ENCODE data around the gene CELF1. TPM values are rescaled to one million over a fixed set of nuclear protein-coding genes. Genes with fewer than 3 reads are reported as not detected.
"Not testable (repeated sequence)": the region's sequence is repeated elsewhere in the genome, so short reads cannot be mapped to it uniquely, and the experiment has no call there.

CELF1 gene
- total RNA-seq, 2 experiments from 2014 or later = 155 to 157 TPM

DNA sequence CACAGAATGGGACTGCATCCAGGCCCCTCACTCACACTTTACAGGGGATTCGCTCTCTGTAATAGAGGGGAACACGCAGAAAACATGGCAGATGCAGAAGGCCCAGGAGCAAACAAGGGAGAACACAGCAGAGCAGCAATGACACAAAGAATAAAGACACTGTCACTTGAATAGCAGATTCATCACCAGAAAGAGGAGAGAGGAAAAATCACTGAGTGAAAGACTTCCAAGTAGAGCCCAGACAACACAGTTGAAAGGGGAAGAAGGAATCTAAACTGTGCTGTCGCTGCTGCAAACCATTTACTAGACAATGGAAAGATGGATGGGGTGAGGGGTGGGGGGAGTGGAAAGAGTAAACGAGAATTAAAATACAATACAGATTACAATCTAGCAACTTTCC lies 75.2 kb downstream of the CELF1 start:
- Mint-ChIP-seq H3K9me3 (no peaks in the 10 kb centered on the region), H3K27ac (peak overlapping the region; percentile 14), H3K36me3 (peaks cover 20% of the 10 kb centered on the region), H3K4me1 (no peaks in the 10 kb centered on the region), H3K4me3 (no peak overlapping the region), H3K27me3 (no peaks in the 10 kb centered on the region)
- DNase-seq = no peak

DNA sequence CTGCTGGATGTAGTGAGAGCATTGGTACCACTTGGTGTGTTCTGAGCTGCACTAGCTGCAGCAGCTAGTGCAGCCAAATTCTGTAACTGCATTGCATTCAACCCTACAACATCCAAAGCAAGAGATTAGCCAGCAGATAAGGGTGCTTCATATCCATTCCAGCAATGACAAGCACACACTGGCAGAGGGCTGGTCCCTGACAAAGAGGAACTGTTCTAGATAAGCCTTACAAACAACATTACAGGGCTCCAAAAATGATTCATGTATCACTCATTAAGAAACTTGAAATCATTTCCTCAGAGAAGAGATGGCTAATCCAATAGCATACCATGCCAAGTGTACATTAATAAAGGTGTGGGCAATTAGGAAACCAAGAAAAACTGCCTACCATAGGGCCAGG lies 75.6 kb downstream of the CELF1 start:
- Mint-ChIP-seq H3K9me3 (no peaks in the 10 kb centered on the region), H3K27ac (no peak overlapping the region), H3K27me3 (no peaks in the 10 kb centered on the region), H3K4me3 (no peak overlapping the region), H3K36me3 (peaks cover 20% of the 10 kb centered on the region), H3K4me1 (no peaks in the 10 kb centered on the region)
- no peak for DNase-seq

DNA sequence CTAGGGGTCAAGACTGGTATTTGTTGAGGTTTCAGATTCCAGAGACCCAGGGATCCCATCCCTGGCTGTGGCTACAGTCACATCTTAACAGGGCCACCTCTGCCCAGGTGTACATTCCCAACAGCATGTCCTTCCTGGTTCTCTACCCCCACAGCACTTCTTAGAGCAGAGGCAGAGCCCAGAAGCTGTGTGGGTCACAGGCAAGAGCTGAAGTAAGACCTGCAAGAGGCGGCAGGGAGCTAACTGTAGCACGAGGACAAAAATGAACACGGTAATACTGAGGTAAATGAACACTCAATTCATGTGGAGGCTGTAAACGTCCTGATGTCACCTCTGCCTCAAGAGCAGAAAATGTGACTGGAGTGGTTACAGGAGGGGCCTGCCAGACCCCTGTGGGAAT lies 82.3 kb downstream of the CELF1 start:
- H3K4me1 Mint-ChIP-seq = peaks cover 10% of the 10 kb centered on the region
- no peaks in the 10 kb centered on the region for H3K27me3 Mint-ChIP-seq
- DNase-seq = no peak
- peaks cover 22% of the 10 kb centered on the region for H3K36me3 Mint-ChIP-seq
- H3K4me3 Mint-ChIP-seq = no peak overlapping the region
- no peak overlapping the region for H3K27ac Mint-ChIP-seq
- no peaks in the 10 kb centered on the region for H3K9me3 Mint-ChIP-seq

DNA sequence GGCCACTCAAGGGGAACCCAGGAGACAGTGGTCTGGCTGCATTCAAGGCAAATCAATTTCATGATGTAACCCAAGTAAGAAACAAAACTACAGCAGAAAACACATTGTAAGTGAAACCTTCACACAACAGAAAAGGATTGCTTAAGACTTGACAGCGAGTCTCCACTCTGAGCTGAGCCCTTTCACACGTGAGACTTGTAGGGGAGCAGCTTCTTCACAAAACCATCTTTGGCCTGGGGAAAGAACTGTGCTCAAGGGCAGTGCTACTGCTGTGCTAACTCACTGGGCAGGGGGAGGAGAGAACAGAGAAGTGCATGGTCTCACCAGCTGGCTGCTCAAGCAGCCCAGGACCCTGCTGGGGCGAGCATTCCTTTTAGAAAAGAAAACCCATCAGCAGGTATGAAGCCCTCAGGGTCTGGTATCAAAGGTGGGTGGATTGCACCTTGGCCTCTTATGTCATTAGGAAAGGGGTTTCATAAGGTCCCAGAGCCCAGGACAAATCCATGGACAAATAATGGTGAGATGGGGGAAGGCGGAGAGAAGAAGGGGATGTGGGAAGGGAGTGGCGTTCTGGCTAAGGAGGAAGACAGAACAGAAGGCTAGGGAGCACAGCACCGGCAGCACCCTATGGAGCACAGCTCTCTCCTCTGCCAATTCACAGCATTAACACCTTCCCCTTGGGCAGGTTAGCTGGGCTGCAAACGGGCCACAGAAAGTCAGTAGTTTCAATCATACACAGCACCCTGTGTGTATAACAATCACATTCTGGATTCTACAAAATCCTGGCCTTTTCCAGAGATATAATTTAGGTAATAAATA lies 83.4 kb downstream of the CELF1 start:
- peaks cover 10% of the 10 kb centered on the region for H3K4me1 Mint-ChIP-seq
- no peaks in the 10 kb centered on the region for H3K9me3 Mint-ChIP-seq
- peaks cover 21% of the 10 kb centered on the region for H3K36me3 Mint-ChIP-seq
- H3K4me3 Mint-ChIP-seq = no peak overlapping the region
- DNase-seq = no peak
- H3K27me3 Mint-ChIP-seq = no peaks in the 10 kb centered on the region
- peak overlapping the region; percentile 54 for H3K27ac Mint-ChIP-seq

DNA sequence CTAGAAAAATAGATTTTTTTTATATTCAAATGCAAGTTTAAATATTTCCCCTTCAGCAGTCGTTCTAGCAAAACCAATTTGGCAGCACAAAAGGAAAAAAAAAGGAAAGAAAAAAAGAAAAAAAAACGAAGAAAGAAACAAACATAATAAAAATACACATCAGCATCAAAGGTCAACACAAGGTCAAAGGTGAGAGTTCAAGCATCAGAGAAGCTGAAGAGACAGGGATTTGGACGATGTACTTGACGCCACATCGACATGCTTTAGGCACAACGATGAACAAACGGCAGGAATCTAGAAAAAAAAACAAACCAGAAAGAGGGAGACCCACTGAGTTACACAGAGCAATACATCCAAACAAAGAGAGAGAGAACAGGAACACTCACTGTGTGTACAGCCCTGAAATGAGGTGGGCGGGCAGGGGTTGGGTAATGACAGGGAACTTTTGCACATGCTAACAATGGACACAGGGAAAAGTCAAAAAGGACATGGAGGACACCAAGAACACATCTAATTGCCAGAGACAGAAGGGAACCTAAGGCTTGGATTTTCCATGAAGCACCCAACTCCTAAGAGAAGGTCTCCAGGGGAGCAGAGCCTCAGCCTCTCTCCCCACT lies 84.2 kb downstream of the CELF1 start:
- peaks cover 10% of the 10 kb centered on the region for H3K4me1 Mint-ChIP-seq
- peaks cover 18% of the 10 kb centered on the region for H3K36me3 Mint-ChIP-seq
- no peak overlapping the region for H3K4me3 Mint-ChIP-seq
- no peaks in the 10 kb centered on the region for H3K9me3 Mint-ChIP-seq
- no peak overlapping the region for H3K27ac Mint-ChIP-seq
- no peak for DNase-seq
- H3K27me3 Mint-ChIP-seq = no peaks in the 10 kb centered on the region

DNA sequence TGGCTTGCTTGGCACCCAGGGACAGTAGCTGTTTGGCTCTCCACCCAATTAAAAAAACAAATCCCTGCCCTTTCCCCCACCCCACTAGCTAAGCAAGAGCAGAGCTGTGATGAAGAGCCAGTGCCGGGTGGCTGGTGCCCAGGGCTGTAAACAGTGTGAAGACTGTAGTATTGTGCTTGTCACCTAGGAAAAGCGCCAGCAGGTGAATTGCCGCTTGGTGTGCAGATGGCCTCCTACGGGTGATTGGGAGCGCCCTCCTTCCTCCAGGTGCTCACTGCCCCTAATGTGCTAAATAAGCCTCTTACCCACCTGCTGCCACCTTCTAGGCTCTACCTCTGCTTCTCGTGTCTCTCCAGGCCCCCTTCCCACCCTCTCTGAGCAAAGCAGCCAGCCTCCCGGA lies 85.6 kb downstream of the CELF1 start:
- Mint-ChIP-seq H3K9me3 (no peaks in the 10 kb centered on the region), H3K4me3 (no peak overlapping the region), H3K27me3 (no peaks in the 10 kb centered on the region), H3K4me1 (peaks cover 10% of the 10 kb centered on the region), H3K36me3 (peaks cover 14% of the 10 kb centered on the region), H3K27ac (peak overlapping the region; percentile 75)
- no peak for DNase-seq

DNA sequence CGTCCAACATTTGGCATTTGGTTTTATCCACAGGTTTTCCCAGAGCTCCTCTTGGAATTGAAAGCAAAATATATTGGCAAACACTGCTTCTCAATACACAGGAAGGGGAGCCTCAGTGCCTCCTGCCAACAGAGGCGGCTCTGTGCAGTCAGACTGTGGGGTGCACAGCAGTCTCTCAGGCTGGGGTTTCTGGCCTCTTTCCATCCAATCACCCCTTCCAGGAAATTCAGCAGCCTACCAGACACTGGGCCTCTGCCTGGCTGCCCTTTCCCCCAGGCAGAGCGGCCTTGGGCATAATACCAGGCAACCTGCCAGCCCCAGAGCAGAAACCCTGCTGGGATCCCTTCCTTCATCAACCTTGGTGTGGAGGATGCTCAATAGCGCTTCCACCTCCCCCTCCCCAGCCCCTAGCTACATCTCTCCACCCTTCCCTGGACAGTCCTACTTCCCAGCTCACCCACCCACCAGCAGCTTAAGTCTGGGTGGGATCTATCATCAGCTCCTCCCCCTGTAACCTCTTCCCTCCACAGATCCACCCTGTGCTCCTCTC lies 86.2 kb downstream of the CELF1 start:
- Mint-ChIP-seq H3K4me3 (no peak overlapping the region), H3K27me3 (no peaks in the 10 kb centered on the region), H3K27ac (peak overlapping the region; percentile 75), H3K36me3 (peaks cover 15% of the 10 kb centered on the region), H3K4me1 (peaks cover 10% of the 10 kb centered on the region), H3K9me3 (no peaks in the 10 kb centered on the region)
- no peak for DNase-seq

DNA sequence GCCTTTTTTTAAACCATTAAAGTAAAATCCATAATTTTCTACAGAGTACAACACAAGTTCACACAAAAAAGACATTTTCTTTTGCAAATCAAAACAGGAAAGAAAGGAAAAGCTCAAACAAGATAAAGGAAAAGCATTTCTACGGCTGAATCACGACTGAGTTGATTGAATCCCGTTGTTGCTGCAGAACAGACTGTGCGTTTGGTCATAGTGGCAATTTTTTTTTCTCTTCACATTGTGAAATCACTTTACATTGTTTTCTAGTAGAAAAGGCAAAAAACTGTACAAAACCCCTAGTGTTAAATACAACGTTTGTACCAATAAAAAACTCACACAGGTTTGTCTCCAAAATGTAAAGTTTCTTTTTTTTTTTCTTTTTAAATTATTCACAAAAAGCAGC lies 86.7 kb downstream of the CELF1 start:
- H3K27ac Mint-ChIP-seq = peak overlapping the region; percentile 34
- peaks cover 13% of the 10 kb centered on the region for H3K36me3 Mint-ChIP-seq
- H3K4me1 Mint-ChIP-seq = peaks cover 10% of the 10 kb centered on the region
- DNase-seq = no peak
- H3K9me3 Mint-ChIP-seq = no peaks in the 10 kb centered on the region
- no peaks in the 10 kb centered on the region for H3K27me3 Mint-ChIP-seq
- H3K4me3 Mint-ChIP-seq = no peak overlapping the region

DNA sequence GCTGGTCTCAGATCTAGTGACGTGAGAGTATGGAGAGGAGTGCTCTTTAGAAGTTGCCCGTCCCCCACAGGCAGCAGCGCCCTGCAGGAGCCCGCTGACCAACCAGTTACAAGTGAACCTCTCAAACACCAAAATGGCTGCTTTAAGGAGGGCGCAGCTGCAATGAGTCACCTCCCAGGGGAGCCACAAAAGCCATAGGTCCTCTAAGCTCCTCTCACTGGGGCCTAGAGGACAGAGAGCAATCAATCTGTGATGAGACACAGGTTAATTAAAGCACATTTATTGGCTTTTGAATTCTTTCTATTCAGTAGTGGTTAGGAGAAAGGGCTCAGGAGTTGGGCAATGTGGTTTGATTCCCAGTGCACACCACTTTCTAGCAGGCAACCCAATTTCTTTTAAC lies 88.4 kb downstream of the CELF1 start:
- DNase-seq = no peak
- Mint-ChIP-seq H3K36me3 (peaks cover 13% of the 10 kb centered on the region), H3K4me3 (no peak overlapping the region), H3K27me3 (no peaks in the 10 kb centered on the region), H3K4me1 (peaks cover 12% of the 10 kb centered on the region), H3K9me3 (no peaks in the 10 kb centered on the region), H3K27ac (no peak overlapping the region)

DNA sequence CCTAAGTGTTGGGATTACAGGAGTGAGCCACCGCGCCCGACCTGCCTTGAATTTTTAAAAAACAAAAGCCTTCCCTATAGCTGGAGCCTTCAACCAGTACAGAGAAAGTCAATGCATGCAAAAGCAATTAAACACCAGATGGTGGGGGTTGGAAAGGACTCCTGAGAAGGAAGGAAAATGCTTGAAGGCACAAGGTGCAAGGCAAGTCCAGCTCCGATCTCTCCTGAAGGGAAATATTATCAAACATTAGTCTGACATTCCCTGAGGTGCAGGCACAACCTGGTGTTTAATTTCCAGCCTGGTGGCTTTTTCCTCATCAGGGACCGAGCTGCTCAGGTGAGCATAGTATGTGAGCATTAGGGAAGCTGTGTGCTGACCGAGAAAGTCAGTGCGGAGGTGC lies 91.1 kb downstream of the CELF1 start:
- Mint-ChIP-seq H3K27ac (no peak overlapping the region), H3K4me3 (no peak overlapping the region)
- no peak for DNase-seq

DNA sequence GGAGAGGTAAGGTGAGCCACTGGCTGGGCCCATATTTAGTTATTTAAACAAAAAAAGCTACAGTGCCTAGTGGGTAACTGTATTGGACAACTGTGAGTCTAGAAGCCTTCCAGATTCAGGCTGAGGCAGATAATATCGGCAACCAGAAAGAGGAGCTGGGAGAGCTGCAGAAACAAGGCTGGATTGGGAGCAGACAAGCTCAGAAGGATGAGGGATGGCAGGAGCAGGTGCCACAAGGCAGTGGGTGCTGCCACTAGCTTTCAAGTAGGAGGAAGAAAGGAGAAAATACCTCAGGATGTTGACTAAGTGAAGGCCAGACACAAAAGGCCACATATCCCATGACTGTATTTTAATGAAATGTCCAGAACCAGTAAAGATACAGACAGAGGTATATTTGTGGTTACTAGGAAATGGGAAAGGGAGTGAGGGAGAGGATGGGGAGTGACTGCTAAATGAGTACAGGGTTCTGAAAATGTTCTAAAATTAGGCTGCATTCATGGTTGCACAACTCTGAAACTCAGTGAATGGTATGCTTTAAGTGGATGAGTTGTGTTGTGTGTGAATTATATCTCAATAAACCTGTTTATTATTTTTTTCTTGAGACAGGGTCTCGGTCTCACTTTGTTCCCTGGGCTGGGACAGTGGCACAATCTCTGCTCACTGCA lies 92.2 kb downstream of the CELF1 start:
- no peak for DNase-seq
- peaks cover 6% of the 10 kb centered on the region for H3K36me3 Mint-ChIP-seq

More for the DNA sequence above, 91.1 kb downstream of the CELF1 start:
- Mint-ChIP-seq H3K4me1 (peaks cover 2% of the 10 kb centered on the region), H3K36me3 (peaks cover 6% of the 10 kb centered on the region), H3K9me3 (no peaks in the 10 kb centered on the region), H3K27me3 (no peaks in the 10 kb centered on the region)

DNA sequence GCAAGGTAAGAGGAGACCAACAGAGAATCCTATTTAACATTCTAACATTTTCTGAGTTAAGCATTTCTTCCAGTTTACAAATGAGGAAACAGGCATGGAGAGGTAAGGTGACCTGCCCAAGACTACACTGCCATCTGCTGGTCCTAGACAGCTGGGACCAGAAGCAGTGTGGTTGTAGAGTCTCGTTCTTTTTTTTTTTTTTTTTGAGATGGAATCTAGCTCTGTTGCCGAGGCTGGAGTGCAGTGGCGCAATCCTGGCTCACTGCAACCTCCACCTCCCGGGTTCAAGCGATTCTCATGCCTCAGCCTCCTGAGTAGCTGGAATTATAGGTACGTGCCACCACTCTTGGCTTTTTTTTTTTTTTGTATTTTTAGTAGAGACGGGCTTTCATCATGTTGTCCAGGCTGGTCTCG lies 98.7 kb downstream of the CELF1 start:
- H3K9me3 Mint-ChIP-seq, H3K27ac Mint-ChIP-seq, H3K36me3 Mint-ChIP-seq, H3K4me1 Mint-ChIP-seq, H3K4me3 Mint-ChIP-seq, H3K27me3 Mint-ChIP-seq: not testable (repeated sequence)
- DNase-seq = peak; percentile 67

More for the DNA sequence above, 92.2 kb downstream of the CELF1 start:
- Mint-ChIP-seq H3K9me3 (no peaks in the 10 kb centered on the region), H3K4me1 (peaks cover 2% of the 10 kb centered on the region), H3K27ac (peak overlapping the region; percentile 13), H3K4me3 (no peak overlapping the region), H3K27me3 (no peaks in the 10 kb centered on the region)

DNA sequence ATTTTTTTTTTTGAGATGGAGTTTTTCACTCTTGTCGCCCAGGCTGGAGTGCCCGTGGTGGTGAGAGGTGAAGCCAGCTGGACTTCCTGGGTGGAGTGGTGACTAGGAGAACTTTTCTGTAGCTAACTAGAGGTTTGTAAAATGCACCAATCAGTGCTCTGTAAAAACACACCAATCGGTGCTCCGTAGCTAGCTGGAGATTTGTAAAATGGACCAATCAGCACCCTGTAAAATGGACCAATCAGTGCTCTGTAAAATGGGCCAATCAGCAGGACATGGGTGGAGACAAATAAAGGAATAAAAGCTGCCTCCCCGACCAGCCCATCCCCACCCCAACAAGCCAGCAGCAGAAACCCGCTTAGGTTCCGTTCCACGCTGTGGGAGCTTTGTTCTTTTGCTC lies 99.6 kb downstream of the CELF1 start:
- peaks cover 4% of the 10 kb centered on the region for H3K4me1 Mint-ChIP-seq
- no peak overlapping the region for H3K27ac Mint-ChIP-seq
- H3K4me3 Mint-ChIP-seq = no peak overlapping the region
- no peak for DNase-seq
- no peaks in the 10 kb centered on the region for H3K36me3 Mint-ChIP-seq
- no peaks in the 10 kb centered on the region for H3K9me3 Mint-ChIP-seq
- no peaks in the 10 kb centered on the region for H3K27me3 Mint-ChIP-seq

DNA sequence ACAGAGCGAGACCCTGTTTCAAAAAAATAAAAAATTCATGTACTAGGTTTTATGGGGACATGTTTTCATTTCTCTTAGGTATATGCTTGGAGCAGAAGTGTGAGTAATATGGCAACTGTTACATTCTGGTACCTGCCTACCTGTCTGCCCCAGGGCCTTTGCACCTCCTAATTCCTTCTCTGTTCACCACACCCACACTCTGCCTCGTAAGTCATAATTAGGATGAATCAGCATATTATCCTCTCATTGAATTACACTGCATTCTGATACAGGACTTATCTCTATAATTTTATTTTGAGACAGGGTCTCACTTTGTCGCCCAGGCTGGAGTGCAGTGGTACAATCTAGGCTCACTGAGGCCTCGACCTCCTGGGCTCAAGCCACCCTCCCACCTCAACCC lies 100.9 kb downstream of the CELF1 start:
- no peak overlapping the region for H3K27ac Mint-ChIP-seq
- no peaks in the 10 kb centered on the region for H3K36me3 Mint-ChIP-seq
- no peak overlapping the region for H3K4me3 Mint-ChIP-seq
- H3K4me1 Mint-ChIP-seq = peaks cover 4% of the 10 kb centered on the region
- no peak for DNase-seq
- no peaks in the 10 kb centered on the region for H3K27me3 Mint-ChIP-seq
- H3K9me3 Mint-ChIP-seq = no peaks in the 10 kb centered on the region

DNA sequence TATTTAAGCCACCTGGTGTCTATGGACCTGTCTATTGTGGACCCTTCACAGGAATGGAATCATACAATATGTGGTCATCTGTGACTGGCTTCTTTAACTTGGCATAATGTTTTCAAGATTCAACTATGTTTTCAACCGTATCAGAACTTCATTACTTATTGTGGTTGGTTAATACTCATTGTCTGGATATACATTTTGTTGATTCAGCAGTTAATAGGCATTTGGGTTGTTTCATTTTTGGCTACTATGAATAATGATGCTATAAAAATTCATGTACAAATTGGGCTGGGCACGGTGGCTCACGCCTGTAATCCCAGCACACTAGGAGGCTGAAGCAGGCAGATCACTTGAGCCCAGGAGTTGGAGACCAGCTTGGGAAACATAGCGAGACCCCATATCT lies 101.5 kb downstream of the CELF1 start:
- no peak for DNase-seq
- Mint-ChIP-seq H3K27ac (no peak overlapping the region), H3K9me3 (no peaks in the 10 kb centered on the region), H3K4me3 (no peak overlapping the region), H3K4me1 (peaks cover 4% of the 10 kb centered on the region), H3K36me3 (no peaks in the 10 kb centered on the region), H3K27me3 (no peaks in the 10 kb centered on the region)
